Left lobe of liver (tissue), 1 donor: ENCODE measurements around the gene SLC35B2. TPM values are rescaled to one million over a fixed set of nuclear protein-coding genes. Genes with fewer than 3 reads are reported as not detected.

Experiments
- total RNA-seq: library from RNA; stranded (reverse); gene quantifications from one replicate; pipeline ENCODE4 v1.2.1, GENCODE V29; 2021
- donor health status: DM: no; HTN: yes; CAD: no.

SLC35B2 gene
- total RNA-seq, 1 donor from 2014 or later, result 18.4 TPM

Other genes with a start within 250 kb of the SLC35B2 start
- gene MRPL14, start 130.1 kb downstream of the SLC35B2 start, total RNA-seq, result 35.3 TPM
- gene TMEM63B, start 130.0 kb downstream of the SLC35B2 start, total RNA-seq, result 38.0 TPM
- 0.18 TPM for gene CAPN11, start 98.7 kb downstream of the SLC35B2 start, total RNA-seq
- not detected for gene MYMX, start 40.6 kb downstream of the SLC35B2 start, total RNA-seq
- gene SLC29A1, start 33.9 kb downstream of the SLC35B2 start, total RNA-seq, result 37.5 TPM
- gene HSP90AB1, start 10.4 kb downstream of the SLC35B2 start, total RNA-seq, result 187 TPM
- gene NFKBIE, start 8.0 kb upstream of the SLC35B2 start, total RNA-seq, result 2.8 TPM
- not detected for gene TMEM151B, start 12.9 kb upstream of the SLC35B2 start, total RNA-seq
- 7.7 TPM for gene AARS2, start 55.8 kb upstream of the SLC35B2 start, total RNA-seq
- gene SPATS1, start 85.1 kb upstream of the SLC35B2 start, total RNA-seq, result not detected
- 10.2 TPM for gene CDC5L, start 130.2 kb upstream of the SLC35B2 start, total RNA-seq